Liver (tissue), 9 donors: ENCODE data around the gene GAL3ST3. TPM values are rescaled to one million over a fixed set of nuclear protein-coding genes. Genes with fewer than 3 reads are reported as not detected.

Experiments used
- DNase-seq: peaks from one replicate; pipeline ENCODE4 v3.0.0-alpha.2; 2017; ENCODE audit warnings: low spot score
- H3K27ac ChIP-seq, 2 donors: one replicate each; pipeline ENCODE4 v1.7.0; 2013; ENCODE audit warnings: inconsistent platforms in 2 of 2, low read length in 2 of 2, control low read depth in 1 of 2, low read depth in 1 of 2, mild to moderate bottlenecking in 1 of 2
- H3K27me3 ChIP-seq, 4 donors: one replicate each; pipeline versions ENCODE4 v1.6.1 to v1.7.0; 2013; ENCODE audit warnings: low read length in 3 of 4, inconsistent platforms in 1 of 4, mild to moderate bottlenecking in 1 of 4, moderate library complexity in 1 of 4; ENCODE audit not compliant: control insufficient read depth in 4 of 4, insufficient read depth in 4 of 4
- H3K36me3 ChIP-seq, 4 donors: one replicate each; pipeline versions ENCODE4 v1.6.1 to v1.7.0; 2013; ENCODE audit warnings: low read length in 3 of 4, mild to moderate bottlenecking in 3 of 4, low read depth in 1 of 4, moderate library complexity in 1 of 4; ENCODE audit not compliant: control insufficient read depth in 4 of 4, insufficient read depth in 3 of 4
- H3K4me1 ChIP-seq, 4 donors: one replicate each; pipeline versions ENCODE4 v1.6.1 to v1.7.0; 2013; ENCODE audit warnings: low read length in 3 of 4, mild to moderate bottlenecking in 3 of 4, moderate library complexity in 1 of 4; ENCODE audit not compliant: control insufficient read depth in 4 of 4, insufficient read depth in 4 of 4
- H3K4me3 ChIP-seq, 3 donors: one replicate each; pipeline versions ENCODE4 v1.6.1 to v1.7.0; 2013; ENCODE audit warnings: low read length in 3 of 3, control low read depth in 1 of 3, low read depth in 1 of 3, mild to moderate bottlenecking in 1 of 3
- H3K9ac ChIP-seq, 2 donors: one replicate each; pipeline ENCODE4 v1.7.0; 2013; ENCODE audit warnings: low read length in 2 of 2, mild to moderate bottlenecking in 2 of 2, moderate library complexity in 2 of 2, control low read depth in 1 of 2, low read depth in 1 of 2
- H3K9me3 ChIP-seq, 4 donors: one replicate each; pipeline versions ENCODE4 v1.6.1 to v1.7.0; 2013; ENCODE audit warnings: low read length in 3 of 4; ENCODE audit not compliant: control insufficient read depth in 4 of 4
- EGR1 ChIP-seq, 2 donors: IDR thresholded peaks; 2 replicates each; pipeline ENCODE4 v1.6.1; 2016 to 2018; ENCODE audit warnings: antibody characterized with exemption in 2 of 2, low read depth in 2 of 2
- FOXA1 ChIP-seq: IDR thresholded peaks from 2 replicates; pipeline ENCODE4 v1.6.1; 2016; ENCODE audit warnings: antibody characterized with exemption
- GABPA ChIP-seq, 2 donors: IDR thresholded peaks in 1 of 2; conservative IDR thresholded peaks in 1 of 2; 2 replicates each; pipeline ENCODE4 v1.6.1; 2016; ENCODE audit warnings: antibody characterized with exemption in 2 of 2, mild to moderate bottlenecking in 1 of 2, moderate library complexity in 1 of 2
- HNF4A ChIP-seq, 2 donors: conservative IDR thresholded peaks; 2 replicates each; pipeline ENCODE4 v1.6.1; 2016; ENCODE audit warnings: antibody characterized with exemption in 2 of 2, mild to moderate bottlenecking in 2 of 2
- HNF4G ChIP-seq: IDR thresholded peaks from 2 replicates; pipeline ENCODE4 v1.6.1; 2016; ENCODE audit warnings: antibody characterized with exemption
- JUND ChIP-seq, 2 donors: IDR thresholded peaks; 2 replicates each; pipeline ENCODE4 v1.6.1; 2016; ENCODE audit warnings: antibody characterized with exemption in 2 of 2
- NR2F2 ChIP-seq: IDR thresholded peaks from 2 replicates; pipeline ENCODE4 v1.6.1; 2016; ENCODE audit warnings: antibody characterized with exemption
- RAD21 ChIP-seq, 2 donors: IDR thresholded peaks; 2 replicates each; pipeline ENCODE4 v1.6.1; 2016; ENCODE audit warnings: antibody characterized with exemption in 2 of 2, mild to moderate bottlenecking in 2 of 2
- RXRA ChIP-seq, 2 donors: IDR thresholded peaks; 2 replicates each; pipeline ENCODE4 v1.6.1; 2017 to 2018; ENCODE audit warnings: antibody characterized with exemption in 2 of 2, mild to moderate bottlenecking in 1 of 2
- SP1 ChIP-seq: IDR thresholded peaks from 2 replicates; pipeline ENCODE4 v1.6.1; 2018; ENCODE audit warnings: antibody characterized with exemption, mild to moderate bottlenecking
- TAF1 ChIP-seq: conservative IDR thresholded peaks from 2 replicates; pipeline ENCODE4 v1.6.1; 2016; ENCODE audit warnings: antibody characterized with exemption, mild to moderate bottlenecking
- YY1 ChIP-seq: IDR thresholded peaks from 2 replicates; pipeline ENCODE4 v1.6.1; 2016; ENCODE audit warnings: antibody characterized with exemption, mild to moderate bottlenecking
- WGBS: extraction: QIAGEN DNeasy Blood & Tissue Kit; methylation state at CpG from one replicate; pipeline ENCODE4 v1.1.7; 2013; 5-methylcytosine and 5-hydroxymethylcytosine counted together
- polyA plus RNA-seq, 2 donors: library from polyadenylated mRNA; stranded (reverse) in 1 of 2; unstranded in 1 of 2; fragments of 200-250 nt in 1 of 2; fragments of >200 nt in 1 of 2; fragmentation: Nextera tagmentation in 1 of 2; extraction: Ambion mirVana in 1 of 2; gene quantifications; one replicate each; pipeline versions ENCODE4 v1.2.1 to v1.2.3, GENCODE V29; 2013 to 2015
- total RNA-seq, 2 donors: library from RNA; depleted of rRNA; stranded (reverse); fragments of >200 nt; gene quantifications; one replicate each; pipeline ENCODE4 v1.2.3, GENCODE V29; 2014
- TF ChIP-seq, protein P1 (sequence below): fragments of 150-350 bp; IDR thresholded peaks from 2 replicates; pipeline ENCODE4 v1.5.1; 2017; ENCODE audit warnings: improper control_type of control experiment, low read depth, low read length; ENCODE audit not compliant: missing input control
- TF ChIP-seq, protein P2 (sequence below): IDR thresholded peaks from 2 replicates; pipeline ENCODE4 v1.6.1; 2016; ENCODE audit warnings: antibody characterized with exemption
- TF ChIP-seq, protein P3 (sequence below): IDR thresholded peaks from 2 replicates; pipeline ENCODE4 v1.6.1; 2016; ENCODE audit warnings: antibody characterized with exemption, mild to moderate bottlenecking
- TF ChIP-seq, protein P4 (sequence below): IDR thresholded peaks from 2 replicates; pipeline ENCODE4 v1.6.1; 2016; ENCODE audit warnings: antibody characterized with exemption
- donor health status: healthy.
- donor health status: healthy.
- donor health status: healthy.
- donor health status: healthy.
- donor health status: healthy.

Gene GAL3ST3
- total and polyA plus RNA-seq, 4 donors = not detected

DNA sequence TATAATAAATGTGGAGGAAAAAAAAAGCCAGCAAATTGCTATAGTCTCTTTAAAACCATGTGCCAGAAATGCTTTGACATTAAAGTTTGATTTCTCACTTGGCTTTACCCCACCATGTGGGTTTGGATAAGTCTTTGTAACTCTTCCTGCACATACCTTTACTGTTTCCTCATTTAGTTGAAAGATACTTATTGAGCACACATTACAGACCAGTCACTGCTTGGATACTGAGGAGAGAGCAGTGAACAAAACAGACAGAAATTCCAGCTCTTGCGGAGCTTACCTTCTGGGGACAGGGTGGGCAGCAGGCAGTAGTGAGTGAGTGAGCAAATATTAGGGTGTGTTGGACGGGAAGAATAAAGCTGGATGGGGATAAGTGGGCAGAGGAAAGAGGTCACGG is 34.8 kb upstream of the GAL3ST3 start:
- Histone ChIP-seq H3K4me1 (peaks cover 0 to 7% (median 4%) of the 10 kb centered on the region in 4 donors), H3K9ac (no peak overlapping the region), H3K27ac (no peak overlapping the region), H3K9me3 (no peaks in the 10 kb centered on the region), H3K36me3 (no peaks in the 10 kb centered on the region), H3K4me3 (no peak overlapping the region), H3K27me3 (no peaks in the 10 kb centered on the region)
- TF ChIP-seq TAF1 = no peak
- TF ChIP-seq, protein P1, sequence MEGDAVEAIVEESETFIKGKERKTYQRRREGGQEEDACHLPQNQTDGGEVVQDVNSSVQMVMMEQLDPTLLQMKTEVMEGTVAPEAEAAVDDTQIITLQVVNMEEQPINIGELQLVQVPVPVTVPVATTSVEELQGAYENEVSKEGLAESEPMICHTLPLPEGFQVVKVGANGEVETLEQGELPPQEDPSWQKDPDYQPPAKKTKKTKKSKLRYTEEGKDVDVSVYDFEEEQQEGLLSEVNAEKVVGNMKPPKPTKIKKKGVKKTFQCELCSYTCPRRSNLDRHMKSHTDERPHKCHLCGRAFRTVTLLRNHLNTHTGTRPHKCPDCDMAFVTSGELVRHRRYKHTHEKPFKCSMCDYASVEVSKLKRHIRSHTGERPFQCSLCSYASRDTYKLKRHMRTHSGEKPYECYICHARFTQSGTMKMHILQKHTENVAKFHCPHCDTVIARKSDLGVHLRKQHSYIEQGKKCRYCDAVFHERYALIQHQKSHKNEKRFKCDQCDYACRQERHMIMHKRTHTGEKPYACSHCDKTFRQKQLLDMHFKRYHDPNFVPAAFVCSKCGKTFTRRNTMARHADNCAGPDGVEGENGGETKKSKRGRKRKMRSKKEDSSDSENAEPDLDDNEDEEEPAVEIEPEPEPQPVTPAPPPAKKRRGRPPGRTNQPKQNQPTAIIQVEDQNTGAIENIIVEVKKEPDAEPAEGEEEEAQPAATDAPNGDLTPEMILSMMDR = no peak
- no peak for TF ChIP-seq NR2F2
- TF ChIP-seq HNF4G = no peak
- no peak for TF ChIP-seq EGR1 (IDR thresholded peaks at IDR 0.05; ENCODE audit: low read depth in 2 of 2)
- TF ChIP-seq, protein P2, sequence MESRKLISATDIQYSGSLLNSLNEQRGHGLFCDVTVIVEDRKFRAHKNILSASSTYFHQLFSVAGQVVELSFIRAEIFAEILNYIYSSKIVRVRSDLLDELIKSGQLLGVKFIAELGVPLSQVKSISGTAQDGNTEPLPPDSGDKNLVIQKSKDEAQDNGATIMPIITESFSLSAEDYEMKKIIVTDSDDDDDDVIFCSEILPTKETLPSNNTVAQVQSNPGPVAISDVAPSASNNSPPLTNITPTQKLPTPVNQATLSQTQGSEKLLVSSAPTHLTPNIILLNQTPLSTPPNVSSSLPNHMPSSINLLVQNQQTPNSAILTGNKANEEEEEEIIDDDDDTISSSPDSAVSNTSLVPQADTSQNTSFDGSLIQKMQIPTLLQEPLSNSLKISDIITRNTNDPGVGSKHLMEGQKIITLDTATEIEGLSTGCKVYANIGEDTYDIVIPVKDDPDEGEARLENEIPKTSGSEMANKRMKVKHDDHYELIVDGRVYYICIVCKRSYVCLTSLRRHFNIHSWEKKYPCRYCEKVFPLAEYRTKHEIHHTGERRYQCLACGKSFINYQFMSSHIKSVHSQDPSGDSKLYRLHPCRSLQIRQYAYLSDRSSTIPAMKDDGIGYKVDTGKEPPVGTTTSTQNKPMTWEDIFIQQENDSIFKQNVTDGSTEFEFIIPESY = no peak
- TF ChIP-seq HNF4A (conservative IDR thresholded peaks at IDR 0.05) = no peak
- TF ChIP-seq, protein P3, sequence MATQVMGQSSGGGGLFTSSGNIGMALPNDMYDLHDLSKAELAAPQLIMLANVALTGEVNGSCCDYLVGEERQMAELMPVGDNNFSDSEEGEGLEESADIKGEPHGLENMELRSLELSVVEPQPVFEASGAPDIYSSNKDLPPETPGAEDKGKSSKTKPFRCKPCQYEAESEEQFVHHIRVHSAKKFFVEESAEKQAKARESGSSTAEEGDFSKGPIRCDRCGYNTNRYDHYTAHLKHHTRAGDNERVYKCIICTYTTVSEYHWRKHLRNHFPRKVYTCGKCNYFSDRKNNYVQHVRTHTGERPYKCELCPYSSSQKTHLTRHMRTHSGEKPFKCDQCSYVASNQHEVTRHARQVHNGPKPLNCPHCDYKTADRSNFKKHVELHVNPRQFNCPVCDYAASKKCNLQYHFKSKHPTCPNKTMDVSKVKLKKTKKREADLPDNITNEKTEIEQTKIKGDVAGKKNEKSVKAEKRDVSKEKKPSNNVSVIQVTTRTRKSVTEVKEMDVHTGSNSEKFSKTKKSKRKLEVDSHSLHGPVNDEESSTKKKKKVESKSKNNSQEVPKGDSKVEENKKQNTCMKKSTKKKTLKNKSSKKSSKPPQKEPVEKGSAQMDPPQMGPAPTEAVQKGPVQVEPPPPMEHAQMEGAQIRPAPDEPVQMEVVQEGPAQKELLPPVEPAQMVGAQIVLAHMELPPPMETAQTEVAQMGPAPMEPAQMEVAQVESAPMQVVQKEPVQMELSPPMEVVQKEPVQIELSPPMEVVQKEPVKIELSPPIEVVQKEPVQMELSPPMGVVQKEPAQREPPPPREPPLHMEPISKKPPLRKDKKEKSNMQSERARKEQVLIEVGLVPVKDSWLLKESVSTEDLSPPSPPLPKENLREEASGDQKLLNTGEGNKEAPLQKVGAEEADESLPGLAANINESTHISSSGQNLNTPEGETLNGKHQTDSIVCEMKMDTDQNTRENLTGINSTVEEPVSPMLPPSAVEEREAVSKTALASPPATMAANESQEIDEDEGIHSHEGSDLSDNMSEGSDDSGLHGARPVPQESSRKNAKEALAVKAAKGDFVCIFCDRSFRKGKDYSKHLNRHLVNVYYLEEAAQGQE = no peak
- no peak for TF ChIP-seq RXRA (IDR thresholded peaks at IDR 0.05)
- TF ChIP-seq RAD21 (IDR thresholded peaks at IDR 0.05) = no peak
- no peak for TF ChIP-seq SP1
- TF ChIP-seq, protein P4, sequence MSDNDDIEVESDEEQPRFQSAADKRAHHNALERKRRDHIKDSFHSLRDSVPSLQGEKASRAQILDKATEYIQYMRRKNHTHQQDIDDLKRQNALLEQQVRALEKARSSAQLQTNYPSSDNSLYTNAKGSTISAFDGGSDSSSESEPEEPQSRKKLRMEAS = no peak
- TF ChIP-seq JUND (IDR thresholded peaks at IDR 0.05) = no peak
- TF ChIP-seq FOXA1 = no peak
- TF ChIP-seq YY1 = no peak
- no peak for TF ChIP-seq GABPA (IDR thresholded peaks at IDR 0.05 in 1 of 2, conservative IDR thresholded peaks at IDR 0.05 in 1 of 2)
- DNase-seq = no peak
- 95% methylated on average over 3 of the region's 3 CpGs for WGBS
